HEK293 (cell line): Measurements from ENCODE around the gene C1D.

Experiments
- BCL11B ChIP-seq: fragments of 450-650 bp; formaldehyde crosslinking; IDR thresholded peaks from 2 replicates; pipeline ENCODE4 v1.5.1; 2016; ENCODE audit warnings: low read depth, missing biosample characterization, missing genetic modification characterization
- CTCF ChIP-seq: fragments of 450-650 bp; formaldehyde crosslinking; IDR thresholded peaks from 2 replicates; pipeline ENCODE4 v1.5.1; 2016; ENCODE audit warnings: missing biosample characterization, missing genetic modification characterization
- HOXC10 ChIP-seq: sonication (generic); formaldehyde crosslinking; IDR thresholded peaks from 2 replicates; pipeline ENCODE4 v1.8.1; 2023; ENCODE audit warnings: mild to moderate bottlenecking, missing genetic modification reagents
- HOXD13 ChIP-seq: sonication (generic); formaldehyde crosslinking; IDR thresholded peaks from 2 replicates; pipeline ENCODE4 v1.8.0; 2022; ENCODE audit warnings: missing genetic modification reagents, borderline replicate concordance
- IKZF3 ChIP-seq: fragments of 450-650 bp; IDR thresholded peaks from 2 replicates; pipeline ENCODE4 v1.5.0; 2018; ENCODE audit warnings: missing biosample characterization, mild to moderate bottlenecking, missing genetic modification characterization, moderate library complexity
- KLF10 ChIP-seq: fragments of 450-650 bp; IDR thresholded peaks from 2 replicates; pipeline ENCODE4 v1.5.1; 2018; ENCODE audit warnings: missing biosample characterization, mild to moderate bottlenecking, missing genetic modification characterization
- PATZ1 ChIP-seq: fragments of 450-650 bp; formaldehyde crosslinking; IDR thresholded peaks from 2 replicates; pipeline ENCODE4 v1.5.1; 2016; ENCODE audit warnings: missing biosample characterization, missing genetic modification characterization
- PRDM6 ChIP-seq: fragments of 450-650 bp; formaldehyde crosslinking; IDR thresholded peaks from 2 replicates; pipeline ENCODE4 v1.5.1; 2017; ENCODE audit warnings: missing biosample characterization, missing genetic modification characterization
- SP3 ChIP-seq: fragments of 450-650 bp; formaldehyde crosslinking; IDR thresholded peaks from 2 replicates; pipeline ENCODE4 v1.5.1; 2016; ENCODE audit warnings: missing biosample characterization, missing genetic modification characterization
- ZBTB17 ChIP-seq: fragments of 450-650 bp; formaldehyde crosslinking; IDR thresholded peaks from 2 replicates; pipeline ENCODE4 v1.5.1; 2016; ENCODE audit warnings: missing biosample characterization, missing genetic modification characterization
- ZBTB49 ChIP-seq: fragments of 450-650 bp; formaldehyde crosslinking; IDR thresholded peaks from 2 replicates; pipeline ENCODE4 v1.5.1; 2016; ENCODE audit warnings: missing biosample characterization, missing genetic modification characterization, low read depth
- ZBTB8A ChIP-seq: fragments of 450-650 bp; formaldehyde crosslinking; IDR thresholded peaks from 2 replicates; pipeline ENCODE4 v1.5.1; 2016; ENCODE audit warnings: missing biosample characterization, missing genetic modification characterization
- ZEB2 ChIP-seq: fragments of 450-650 bp; formaldehyde crosslinking; IDR thresholded peaks from 2 replicates; pipeline ENCODE4 v1.5.1; 2016; ENCODE audit warnings: missing biosample characterization, missing genetic modification characterization
- ZNF133 ChIP-seq: fragments of 450-650 bp; formaldehyde crosslinking; IDR thresholded peaks from 2 replicates; pipeline ENCODE4 v1.5.1; 2016; ENCODE audit warnings: missing biosample characterization, missing genetic modification characterization
- ZNF138 ChIP-seq: fragments of 450-650 bp; formaldehyde crosslinking; IDR thresholded peaks from 2 replicates; pipeline ENCODE4 v1.5.1; 2016; ENCODE audit warnings: missing biosample characterization, missing genetic modification characterization, borderline replicate concordance
- ZNF184 ChIP-seq: fragments of 450-650 bp; IDR thresholded peaks from 2 replicates; pipeline ENCODE4 v1.5.1; 2018; ENCODE audit warnings: missing biosample characterization, mild to moderate bottlenecking, missing genetic modification characterization
- ZNF202 ChIP-seq: fragments of 450-650 bp; formaldehyde crosslinking; IDR thresholded peaks from 2 replicates; pipeline ENCODE4 v1.5.1; 2016; ENCODE audit warnings: missing biosample characterization, missing genetic modification characterization, borderline replicate concordance
- ZNF362 ChIP-seq: fragments of 450-650 bp; formaldehyde crosslinking; IDR thresholded peaks from 2 replicates; pipeline ENCODE4 v1.5.1; 2016; ENCODE audit warnings: missing biosample characterization, missing genetic modification characterization
- ZNF366 ChIP-seq: fragments of 450-650 bp; formaldehyde crosslinking; conservative IDR thresholded peaks from 2 replicates; pipeline ENCODE4 v1.5.1; 2016; ENCODE audit warnings: missing biosample characterization, missing genetic modification characterization
- ZNF501 ChIP-seq: fragments of 450-650 bp; formaldehyde crosslinking; IDR thresholded peaks from 2 replicates; pipeline ENCODE4 v1.5.1; 2016; ENCODE audit warnings: missing biosample characterization, missing genetic modification characterization
- ZNF76 ChIP-seq: fragments of 450-650 bp; formaldehyde crosslinking; IDR thresholded peaks from 2 replicates; pipeline ENCODE4; 2016; ENCODE audit warnings: low read depth, missing biosample characterization, missing genetic modification characterization, borderline replicate concordance
- ZNF785 ChIP-seq: fragments of 450-650 bp; formaldehyde crosslinking; IDR thresholded peaks from 2 replicates; pipeline ENCODE4 v1.5.1; 2016; ENCODE audit warnings: missing biosample characterization, missing genetic modification characterization
- ZNF843 ChIP-seq: fragments of 450-650 bp; formaldehyde crosslinking; IDR thresholded peaks from 2 replicates; pipeline ENCODE4 v1.5.1; 2016; ENCODE audit warnings: missing biosample characterization, missing genetic modification characterization
- ZSCAN4 ChIP-seq: fragments of 450-650 bp; formaldehyde crosslinking; IDR thresholded peaks from 2 replicates; pipeline ENCODE4 v1.5.1; 2017; ENCODE audit warnings: missing biosample characterization, missing genetic modification characterization
- ZXDB ChIP-seq: fragments of 450-650 bp; formaldehyde crosslinking; IDR thresholded peaks from 2 replicates; pipeline ENCODE4 v1.5.1; 2016; ENCODE audit warnings: missing biosample characterization, missing genetic modification characterization

The C1D gene

GRCh38 chr2:68045342-68045741 is 17.5 kb downstream of the C1D start (continued):
- TF ChIP-seq HOXC10 (CRISPR knock-in tag) = no peak
- no peak for TF ChIP-seq ZNF138 (tag by site-specific recombination)
- 0 out of 2 replicates have a peak, but pooled peaks have one; percentile 42 for TF ChIP-seq KLF10 (tag by site-specific recombination)
- TF ChIP-seq ZNF76 (tag by site-specific recombination) = no peak
- peak; percentile 49 for TF ChIP-seq ZNF366
- TF ChIP-seq IKZF3 (tag by site-specific recombination) = peak; percentile 64; the same call in 1 of the 2 replicates
- 0 out of 2 replicates have a peak, but pooled peaks have one; percentile 43 for TF ChIP-seq ZNF362 (tag by site-specific recombination)
- TF ChIP-seq ZNF501 = peak; percentile 26; the same call in 1 of the 2 replicates
- TF ChIP-seq ZSCAN4 (tag by site-specific recombination) = 0 out of 2 replicates have a peak, but pooled peaks have one; percentile 6
- no peak for TF ChIP-seq ZNF202 (tag by site-specific recombination)
- TF ChIP-seq ZBTB49 (tag by site-specific recombination) = no peak
- peak; percentile 31; the same call in 1 of the 2 replicates for TF ChIP-seq PATZ1 (tag by site-specific recombination)
- TF ChIP-seq PRDM6 (tag by site-specific recombination) = peak; percentile 88
- 0 out of 2 replicates have a peak, but pooled peaks have one; percentile 35 for TF ChIP-seq ZXDB (tag by site-specific recombination)
- no peak for TF ChIP-seq HOXD13
- peak; percentile 91 for TF ChIP-seq BCL11B (tag by site-specific recombination)
- TF ChIP-seq ZNF843 (tag by site-specific recombination) = peak; percentile 76
- 0 out of 2 replicates have a peak, but pooled peaks have one; percentile 17 for TF ChIP-seq SP3
- 0 out of 2 replicates have a peak, but pooled peaks have one; percentile 35 for TF ChIP-seq ZNF184 (tag by site-specific recombination)
- no peak for TF ChIP-seq ZNF785 (tag by site-specific recombination)
- TF ChIP-seq ZBTB17 (tag by site-specific recombination) = no peak
- no peak for TF ChIP-seq ZNF133
- no peak for TF ChIP-seq CTCF (tag by site-specific recombination)
- TF ChIP-seq ZEB2 (tag by site-specific recombination) = peak; percentile 61; the same call in 1 of the 2 replicates
- TF ChIP-seq ZBTB8A = no peak
